Measurements from ENCODE around the gene KRTAP4-1. TPM values are rescaled to one million over a fixed set of nuclear protein-coding genes. Genes with fewer than 3 reads are reported as not detected.

Gene KRTAP4-1
- polyA plus RNA-seq, 6 donors from 2014 or later = not detected

Other genes with a start within 250 kb of the KRTAP4-1 start
- under 1 TPM in 1 of 6 donors, not detected in 5; 0.19 TPM for gene KRT23, start 247.3 kb downstream of the KRTAP4-1 start, polyA plus RNA-seq (ENCODE audit: low read depth in 6 of 6)
- not detected for gene KRT39, start 218.0 kb downstream of the KRTAP4-1 start, polyA plus RNA-seq (ENCODE audit: low read depth in 6 of 6)
- not detected for gene KRT40, start 200.6 kb downstream of the KRTAP4-1 start, polyA plus RNA-seq (ENCODE audit: low read depth in 6 of 6)
- not detected for gene KRTAP3-3, start 190.7 kb downstream of the KRTAP4-1 start, polyA plus RNA-seq (ENCODE audit: low read depth in 6 of 6)
- gene KRTAP3-2, start 185.0 kb downstream of the KRTAP4-1 start, polyA plus RNA-seq (ENCODE audit: low read depth in 6 of 6) = not detected
- gene KRTAP3-1, start 175.8 kb downstream of the KRTAP4-1 start, polyA plus RNA-seq (ENCODE audit: low read depth in 6 of 6) = not detected
- gene KRTAP1-5, start 157.7 kb downstream of the KRTAP4-1 start, polyA plus RNA-seq (ENCODE audit: low read depth in 6 of 6) = not detected
- not detected for gene KRTAP1-4, start 154.7 kb downstream of the KRTAP4-1 start, polyA plus RNA-seq (ENCODE audit: low read depth in 6 of 6)
- gene KRTAP1-3, start 150.0 kb downstream of the KRTAP4-1 start, polyA plus RNA-seq (ENCODE audit: low read depth in 6 of 6) = not detected
- gene KRTAP1-1, start 143.5 kb downstream of the KRTAP4-1 start, polyA plus RNA-seq (ENCODE audit: low read depth in 6 of 6) = not detected
- not detected for gene KRTAP2-1, start 137.6 kb downstream of the KRTAP4-1 start, polyA plus RNA-seq (ENCODE audit: low read depth in 6 of 6)
- not detected for gene KRTAP2-2, start 129.7 kb downstream of the KRTAP4-1 start, polyA plus RNA-seq (ENCODE audit: low read depth in 6 of 6)
- not detected for gene KRTAP2-3, start 124.8 kb downstream of the KRTAP4-1 start, polyA plus RNA-seq (ENCODE audit: low read depth in 6 of 6)
- gene KRTAP2-4, start 119.0 kb downstream of the KRTAP4-1 start, polyA plus RNA-seq (ENCODE audit: low read depth in 6 of 6) = not detected
- gene KRTAP4-7, start 100.8 kb downstream of the KRTAP4-1 start, polyA plus RNA-seq (ENCODE audit: low read depth in 6 of 6) = not detected
- gene KRTAP4-8, start 86.8 kb downstream of the KRTAP4-1 start, polyA plus RNA-seq (ENCODE audit: low read depth in 6 of 6) = not detected
- gene KRTAP4-16, start 82.7 kb downstream of the KRTAP4-1 start, polyA plus RNA-seq (ENCODE audit: low read depth in 6 of 6) = not detected
- not detected for gene KRTAP4-9, start 79.5 kb downstream of the KRTAP4-1 start, polyA plus RNA-seq (ENCODE audit: low read depth in 6 of 6)
- gene KRTAP4-11, start 66.5 kb downstream of the KRTAP4-1 start, polyA plus RNA-seq (ENCODE audit: low read depth in 6 of 6) = not detected
- 1 to 10 TPM in 2 of 6 donors, under 1 TPM in 2, not detected in 2; 0.30 to 3.3 (median 1.3) TPM for gene KRTAP4-12, start 60.7 kb downstream of the KRTAP4-1 start, polyA plus RNA-seq (ENCODE audit: low read depth in 6 of 6)
- 1 to 10 TPM in 2 of 6 donors, not detected in 4; 1.6 to 2.0 TPM for gene KRTAP4-6, start 44.4 kb downstream of the KRTAP4-1 start, polyA plus RNA-seq (ENCODE audit: low read depth in 6 of 6)
- not detected for gene KRTAP4-5, start 35.1 kb downstream of the KRTAP4-1 start, polyA plus RNA-seq (ENCODE audit: low read depth in 6 of 6)
- gene KRTAP4-4, start 24.2 kb downstream of the KRTAP4-1 start, polyA plus RNA-seq (ENCODE audit: low read depth in 6 of 6) = not detected
- gene KRTAP4-3, start 16.7 kb downstream of the KRTAP4-1 start, polyA plus RNA-seq (ENCODE audit: low read depth in 6 of 6) = not detected
- not detected for gene KRTAP4-2, start 6.7 kb downstream of the KRTAP4-1 start, polyA plus RNA-seq (ENCODE audit: low read depth in 6 of 6)
- gene KRTAP9-1, start 5.0 kb upstream of the KRTAP4-1 start, polyA plus RNA-seq (ENCODE audit: low read depth in 6 of 6) = not detected
- gene KRTAP9-2, start 41.7 kb upstream of the KRTAP4-1 start, polyA plus RNA-seq (ENCODE audit: low read depth in 6 of 6) = not detected
- not detected for gene KRTAP9-3, start 47.5 kb upstream of the KRTAP4-1 start, polyA plus RNA-seq (ENCODE audit: low read depth in 6 of 6)
- gene KRTAP9-8, start 53.1 kb upstream of the KRTAP4-1 start, polyA plus RNA-seq (ENCODE audit: low read depth in 6 of 6) = not detected
- not detected for gene KRTAP9-4, start 64.8 kb upstream of the KRTAP4-1 start, polyA plus RNA-seq (ENCODE audit: low read depth in 6 of 6)
- not detected for gene KRTAP9-9, start 70.5 kb upstream of the KRTAP4-1 start, polyA plus RNA-seq (ENCODE audit: low read depth in 6 of 6)
- gene KRTAP9-6, start 80.5 kb upstream of the KRTAP4-1 start, polyA plus RNA-seq (ENCODE audit: low read depth in 6 of 6) = not detected
- gene KRTAP9-7, start 90.8 kb upstream of the KRTAP4-1 start, polyA plus RNA-seq (ENCODE audit: low read depth in 6 of 6) = not detected
- gene KRTAP29-1, start 117.9 kb upstream of the KRTAP4-1 start, polyA plus RNA-seq (ENCODE audit: low read depth in 6 of 6) = not detected
- gene KRTAP16-1, start 124.4 kb upstream of the KRTAP4-1 start, polyA plus RNA-seq (ENCODE audit: low read depth in 6 of 6) = 1 to 10 TPM in 1 of 6 donors, under 1 TPM in 3, not detected in 2; 0.38 to 2.0 (median 0.55) TPM
- not detected for gene KRTAP17-1, start 130.8 kb upstream of the KRTAP4-1 start, polyA plus RNA-seq (ENCODE audit: low read depth in 6 of 6)
- gene KRT33A, start 165.9 kb upstream of the KRTAP4-1 start, polyA plus RNA-seq (ENCODE audit: low read depth in 6 of 6) = not detected
- gene KRT33B, start 184.9 kb upstream of the KRTAP4-1 start, polyA plus RNA-seq (ENCODE audit: low read depth in 6 of 6) = not detected
- not detected for gene KRT34, start 197.4 kb upstream of the KRTAP4-1 start, polyA plus RNA-seq (ENCODE audit: low read depth in 6 of 6)
- not detected for gene KRT31, start 212.7 kb upstream of the KRTAP4-1 start, polyA plus RNA-seq (ENCODE audit: low read depth in 6 of 6)
- not detected for gene KRT37, start 239.7 kb upstream of the KRTAP4-1 start, polyA plus RNA-seq (ENCODE audit: low read depth in 6 of 6)

Data from naive B cell (primary cell).